K562 (cell line): ENCODE data around the gene DYRK1A. TPM values are rescaled to one million over a fixed set of nuclear protein-coding genes. Genes with fewer than 3 reads are reported as not detected.

ENCODE experiments used
- CHCHD3 ChIP-seq: fragments of 250-450 bp; sonication (Bioruptor Pico); IDR thresholded peaks from 2 replicates; pipeline ENCODE4 v2.1.2; 2022; ENCODE audit warnings: mild to moderate bottlenecking
- EP400 ChIP-seq: fragments of 450-650 bp; IDR thresholded peaks from 2 replicates; pipeline ENCODE4 v1.6.1; 2017; ENCODE audit warnings: antibody characterized with exemption, mild to moderate bottlenecking, moderate library complexity
- ERF ChIP-seq: fragments of 450-650 bp; formaldehyde crosslinking; IDR thresholded peaks from 2 replicates; pipeline ENCODE4 v1.4.0; 2020; ENCODE audit warnings: mild to moderate bottlenecking, mixed read lengths
- FOXM1 ChIP-seq, 2 experiments: fragments of 450-650 bp in 1 of 2; sonication (generic) in 1 of 2; formaldehyde crosslinking in 1 of 2; IDR thresholded peaks; 2 replicates each; pipeline versions ENCODE4 v1.6.1 to v1.9.0; 2017 to 2022; ENCODE audit warnings: low read depth in 2 of 2, mild to moderate bottlenecking in 2 of 2, missing genetic modification reagents in 1 of 2, moderate library complexity in 1 of 2
- GATAD2B ChIP-seq: fragments of 450-650 bp; IDR thresholded peaks from 2 replicates; pipeline ENCODE4 v1.6.1; 2017; ENCODE audit warnings: mild to moderate bottlenecking, borderline replicate concordance
- JUND ChIP-seq, 2 experiments: IDR thresholded peaks; 2 replicates in 1 of 2; 3 replicates in 1 of 2; pipeline ENCODE4 v1.6.1; 2011; ENCODE audit warnings: borderline replicate concordance in 2 of 2, low read depth in 2 of 2, low read length in 2 of 2, improper control_type of control experiment in 1 of 2, missing biosample characterization in 1 of 2, missing genetic modification characterization in 1 of 2, missing genetic modification reagents in 1 of 2
- KAT2B ChIP-seq: IDR thresholded peaks from one replicate; pipeline ENCODE4 v1.6.1; 2012; ENCODE audit warnings: low read depth, mild to moderate bottlenecking, control low read depth, inconsistent platforms, low read length, moderate library complexity
- MEIS2 ChIP-seq: fragments of 450-650 bp; IDR thresholded peaks from 2 replicates; pipeline ENCODE4 v1.6.1; 2014; ENCODE audit warnings: mild to moderate bottlenecking; ENCODE audit not compliant: partially characterized antibody
- POLR2AphosphoS2 ChIP-seq: IDR thresholded peaks from 2 replicates; pipeline ENCODE4 v1.6.1; 2012; ENCODE audit warnings: low read length, improper control_type of control experiment
- ZBTB17 ChIP-seq: fragments of 450-650 bp; formaldehyde crosslinking; IDR thresholded peaks from 2 replicates; pipeline ENCODE4 v1.4.0; 2020; ENCODE audit warnings: mild to moderate bottlenecking
- polyA plus RNA-seq, 8 experiments: library from polyadenylated mRNA; depleted of rRNA in 4 of 8; stranded (reverse) in 5 of 8; unstranded in 3 of 8; fragments of >200 nt; fragmentation: Nextera tagmentation in 2 of 8; fragmentation: Illumina TruSeq in 1 of 8; extraction: Ambion mirVana in 2 of 8; extraction: Trizol in 1 of 8; gene quantifications; 2 replicates each; pipeline versions ENCODE4 v1.2.1 to v1.2.3, GENCODE V29; 2011 to 2014; ENCODE audit warnings: inconsistent platforms in 1 of 8, missing spikeins in 1 of 8
- total RNA-seq, 7 experiments: library from RNA; depleted of rRNA in 6 of 7; stranded (reverse); fragments of >200 nt in 6 of 7; fragmentation: Illumina TruSeq in 2 of 7; extraction: Trizol in 2 of 7; gene quantifications; 2 replicates each; pipeline versions ENCODE4 v1.2.1 to v1.2.3, GENCODE V29; 2011 to 2021; ENCODE audit warnings: low replicate concordance in 1 of 7
- TF ChIP-seq, protein P1 (sequence below): fragments of 450-650 bp; IDR thresholded peaks from 2 replicates; pipeline ENCODE4 v1.6.1; 2016; ENCODE audit warnings: mild to moderate bottlenecking
- TF ChIP-seq, protein P2 (sequence below): fragments of 250-450 bp; sonication (Bioruptor Pico); IDR thresholded peaks from 2 replicates; pipeline ENCODE4 v1.5.1; 2021; ENCODE audit warnings: mild to moderate bottlenecking
- TF ChIP-seq, protein P3 (sequence below): fragments of 450-650 bp; IDR thresholded peaks from 2 replicates; pipeline ENCODE4 v1.6.1; 2016
- TF ChIP-seq, protein P4 (sequence below): fragments of 450-650 bp; formaldehyde crosslinking; IDR thresholded peaks from 2 replicates; pipeline ENCODE4 v1.4.0; 2022; ENCODE audit warnings: mild to moderate bottlenecking, moderate library complexity

DYRK1A gene
- total and polyA plus RNA-seq, 9 of the 15 experiments (the other 6 are each of a cell fraction or from before 2014, with no cell fraction given), result 3.7 to 64.8 (median 42.3) TPM

DNA sequence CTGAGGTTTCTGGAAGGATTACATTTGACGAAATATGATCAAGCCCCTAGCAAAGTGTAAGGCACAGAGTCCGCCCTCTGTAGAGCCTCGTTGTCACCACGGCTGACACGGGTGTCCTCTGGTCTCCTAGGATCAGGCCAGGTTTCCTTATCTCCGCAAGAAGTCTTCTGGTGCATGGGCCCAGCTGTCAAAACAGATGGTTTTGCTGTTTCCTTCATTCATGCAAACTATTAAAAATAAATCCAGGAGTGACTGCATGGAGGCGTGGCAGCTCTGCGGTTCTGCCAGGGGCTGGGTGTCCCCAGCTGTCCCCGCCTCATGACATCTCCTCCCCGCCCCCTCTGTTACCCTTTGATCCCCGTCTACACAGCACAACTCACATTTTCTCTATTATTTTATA, 209.0 kb downstream of the DYRK1A start (continued):
- TF ChIP-seq, protein P1, sequence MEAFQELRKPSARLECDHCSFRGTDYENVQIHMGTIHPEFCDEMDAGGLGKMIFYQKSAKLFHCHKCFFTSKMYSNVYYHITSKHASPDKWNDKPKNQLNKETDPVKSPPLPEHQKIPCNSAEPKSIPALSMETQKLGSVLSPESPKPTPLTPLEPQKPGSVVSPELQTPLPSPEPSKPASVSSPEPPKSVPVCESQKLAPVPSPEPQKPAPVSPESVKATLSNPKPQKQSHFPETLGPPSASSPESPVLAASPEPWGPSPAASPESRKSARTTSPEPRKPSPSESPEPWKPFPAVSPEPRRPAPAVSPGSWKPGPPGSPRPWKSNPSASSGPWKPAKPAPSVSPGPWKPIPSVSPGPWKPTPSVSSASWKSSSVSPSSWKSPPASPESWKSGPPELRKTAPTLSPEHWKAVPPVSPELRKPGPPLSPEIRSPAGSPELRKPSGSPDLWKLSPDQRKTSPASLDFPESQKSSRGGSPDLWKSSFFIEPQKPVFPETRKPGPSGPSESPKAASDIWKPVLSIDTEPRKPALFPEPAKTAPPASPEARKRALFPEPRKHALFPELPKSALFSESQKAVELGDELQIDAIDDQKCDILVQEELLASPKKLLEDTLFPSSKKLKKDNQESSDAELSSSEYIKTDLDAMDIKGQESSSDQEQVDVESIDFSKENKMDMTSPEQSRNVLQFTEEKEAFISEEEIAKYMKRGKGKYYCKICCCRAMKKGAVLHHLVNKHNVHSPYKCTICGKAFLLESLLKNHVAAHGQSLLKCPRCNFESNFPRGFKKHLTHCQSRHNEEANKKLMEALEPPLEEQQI, result no peak
- TF ChIP-seq EP400 (no peak), JUND (IDR thresholded peaks at IDR 0.05; ENCODE audit: borderline replicate concordance, low read depth, low read length) (no peak), JUND (tag; IDR thresholded peaks at IDR 0.05; ENCODE audit: borderline replicate concordance, low read depth, low read length) (no peak), GATAD2B (no peak), CHCHD3 (CRISPR knock-in tag) (no peak), POLR2AphosphoS2 (no peak), KAT2B (no peak), FOXM1 (IDR thresholded peaks at IDR 0.05; ENCODE audit: low read depth) (no peak), FOXM1 (CRISPR knock-in tag; IDR thresholded peaks at IDR 0.05; ENCODE audit: low read depth) (no peak), ERF (CRISPR knock-in tag) (no peak), MEIS2 (peak; percentile 6), ZBTB17 (CRISPR knock-in tag) (no peak)
- TF ChIP-seq, protein P2, sequence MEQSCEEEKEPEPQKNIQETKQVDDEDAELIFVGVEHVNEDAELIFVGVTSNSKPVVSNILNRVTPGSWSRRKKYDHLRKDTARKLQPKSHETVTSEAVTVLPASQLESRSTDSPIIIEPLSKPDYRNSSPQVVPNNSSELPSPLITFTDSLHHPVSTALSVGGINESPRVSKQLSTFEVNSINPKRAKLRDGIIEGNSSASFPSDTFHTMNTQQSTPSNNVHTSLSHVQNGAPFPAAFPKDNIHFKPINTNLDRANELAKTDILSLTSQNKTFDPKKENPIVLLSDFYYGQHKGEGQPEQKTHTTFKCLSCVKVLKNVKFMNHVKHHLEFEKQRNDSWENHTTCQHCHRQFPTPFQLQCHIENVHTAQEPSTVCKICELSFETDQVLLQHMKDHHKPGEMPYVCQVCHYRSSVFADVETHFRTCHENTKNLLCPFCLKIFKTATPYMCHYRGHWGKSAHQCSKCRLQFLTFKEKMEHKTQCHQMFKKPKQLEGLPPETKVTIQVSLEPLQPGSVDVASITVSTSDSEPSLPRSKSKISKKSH, result no peak
- TF ChIP-seq, protein P3, sequence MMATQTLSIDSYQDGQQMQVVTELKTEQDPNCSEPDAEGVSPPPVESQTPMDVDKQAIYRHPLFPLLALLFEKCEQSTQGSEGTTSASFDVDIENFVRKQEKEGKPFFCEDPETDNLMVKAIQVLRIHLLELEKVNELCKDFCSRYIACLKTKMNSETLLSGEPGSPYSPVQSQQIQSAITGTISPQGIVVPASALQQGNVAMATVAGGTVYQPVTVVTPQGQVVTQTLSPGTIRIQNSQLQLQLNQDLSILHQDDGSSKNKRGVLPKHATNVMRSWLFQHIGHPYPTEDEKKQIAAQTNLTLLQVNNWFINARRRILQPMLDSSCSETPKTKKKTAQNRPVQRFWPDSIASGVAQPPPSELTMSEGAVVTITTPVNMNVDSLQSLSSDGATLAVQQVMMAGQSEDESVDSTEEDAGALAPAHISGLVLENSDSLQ, result 0 out of 2 replicates have a peak, but pooled peaks have one; percentile 11
- TF ChIP-seq, protein P4, sequence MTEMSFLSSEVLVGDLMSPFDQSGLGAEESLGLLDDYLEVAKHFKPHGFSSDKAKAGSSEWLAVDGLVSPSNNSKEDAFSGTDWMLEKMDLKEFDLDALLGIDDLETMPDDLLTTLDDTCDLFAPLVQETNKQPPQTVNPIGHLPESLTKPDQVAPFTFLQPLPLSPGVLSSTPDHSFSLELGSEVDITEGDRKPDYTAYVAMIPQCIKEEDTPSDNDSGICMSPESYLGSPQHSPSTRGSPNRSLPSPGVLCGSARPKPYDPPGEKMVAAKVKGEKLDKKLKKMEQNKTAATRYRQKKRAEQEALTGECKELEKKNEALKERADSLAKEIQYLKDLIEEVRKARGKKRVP (CRISPR knock-in tag), result no peak
- TF ChIP-seq, all 486 proteins: peak for 6
